Progenitor cell of endocrine pancreas (in vitro differentiated cells): ENCODE measurements around the gene MMP2. TPM values are rescaled to one million over a fixed set of nuclear protein-coding genes. Genes with fewer than 3 reads are reported as not detected.

Source experiments
- DNase-seq: peaks from one replicate; pipeline ENCODE4 v3.0.0; 2021; ENCODE audit warnings: low spot score; ENCODE audit not compliant: unreplicated experiment
- H3K27ac Mint-ChIP-seq: 2 replicates; pipeline ENCODE4 v1.8.0; 2021; ENCODE audit warnings: mild to moderate bottlenecking, moderate library complexity, mixed read lengths
- H3K27me3 Mint-ChIP-seq: 2 replicates; pipeline ENCODE4 v1.8.0; 2021; ENCODE audit warnings: mixed read lengths
- H3K36me3 Mint-ChIP-seq: 2 replicates; pipeline ENCODE4 v1.8.0; 2022; ENCODE audit warnings: mixed read lengths; ENCODE audit not compliant: insufficient read depth
- H3K4me1 Mint-ChIP-seq: 2 replicates; pipeline ENCODE4 v1.8.0; 2021; ENCODE audit warnings: low read depth, mixed read lengths
- H3K4me3 Mint-ChIP-seq: 2 replicates; pipeline ENCODE4 v1.8.0; 2021; ENCODE audit warnings: low read depth, mild to moderate bottlenecking, moderate library complexity, mixed read lengths
- H3K9me3 Mint-ChIP-seq: 2 replicates; pipeline ENCODE4 v1.8.0; 2021; ENCODE audit warnings: low read depth, mixed read lengths
- total RNA-seq: library from RNA; stranded (reverse); gene quantifications from 2 replicates; pipeline ENCODE4 v1.2.1, GENCODE V29; 2021
- TF ChIP-seq, protein P1 (sequence below): fragments of 200-600 bp; sonication (generic); IDR thresholded peaks from one replicate; pipeline ENCODE4 v1.5.0; 2021; ENCODE audit warnings: antibody characterized with exemption, mild to moderate bottlenecking; ENCODE audit not compliant: unreplicated experiment

MMP2 gene
- total RNA-seq, 1 donor from 2014 or later: 8.4 TPM

DNA sequence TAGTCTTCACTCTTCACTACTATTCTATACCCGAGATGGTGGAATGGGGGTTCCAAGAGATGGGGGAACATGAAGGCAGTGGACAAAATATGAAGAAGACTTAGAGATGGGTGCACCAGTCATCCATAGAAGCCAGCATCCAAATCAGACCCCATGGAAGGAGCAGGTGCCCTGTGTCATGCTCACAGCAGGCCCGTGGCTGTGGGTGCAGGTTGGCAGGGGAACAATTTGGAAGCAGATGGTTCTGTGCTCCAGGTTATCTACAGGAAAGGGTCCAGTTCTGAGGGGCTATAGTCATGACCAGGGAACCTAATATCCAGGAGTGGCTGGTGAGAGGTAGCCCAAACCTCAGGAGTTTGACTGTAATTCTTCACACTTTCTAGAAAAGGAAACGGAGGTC, 20.3 kb downstream of the MMP2 start:
- Mint-ChIP-seq H3K27me3 (no peaks in the 10 kb centered on the region), H3K27ac (no peak overlapping the region), H3K9me3 (no peaks in the 10 kb centered on the region), H3K4me3 (no peak overlapping the region), H3K36me3 (no peaks in the 10 kb centered on the region), H3K4me1 (peaks cover 12% of the 10 kb centered on the region)
- TF ChIP-seq, protein P1, sequence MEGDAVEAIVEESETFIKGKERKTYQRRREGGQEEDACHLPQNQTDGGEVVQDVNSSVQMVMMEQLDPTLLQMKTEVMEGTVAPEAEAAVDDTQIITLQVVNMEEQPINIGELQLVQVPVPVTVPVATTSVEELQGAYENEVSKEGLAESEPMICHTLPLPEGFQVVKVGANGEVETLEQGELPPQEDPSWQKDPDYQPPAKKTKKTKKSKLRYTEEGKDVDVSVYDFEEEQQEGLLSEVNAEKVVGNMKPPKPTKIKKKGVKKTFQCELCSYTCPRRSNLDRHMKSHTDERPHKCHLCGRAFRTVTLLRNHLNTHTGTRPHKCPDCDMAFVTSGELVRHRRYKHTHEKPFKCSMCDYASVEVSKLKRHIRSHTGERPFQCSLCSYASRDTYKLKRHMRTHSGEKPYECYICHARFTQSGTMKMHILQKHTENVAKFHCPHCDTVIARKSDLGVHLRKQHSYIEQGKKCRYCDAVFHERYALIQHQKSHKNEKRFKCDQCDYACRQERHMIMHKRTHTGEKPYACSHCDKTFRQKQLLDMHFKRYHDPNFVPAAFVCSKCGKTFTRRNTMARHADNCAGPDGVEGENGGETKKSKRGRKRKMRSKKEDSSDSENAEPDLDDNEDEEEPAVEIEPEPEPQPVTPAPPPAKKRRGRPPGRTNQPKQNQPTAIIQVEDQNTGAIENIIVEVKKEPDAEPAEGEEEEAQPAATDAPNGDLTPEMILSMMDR: no peak
- DNase-seq: no peak

DNA sequence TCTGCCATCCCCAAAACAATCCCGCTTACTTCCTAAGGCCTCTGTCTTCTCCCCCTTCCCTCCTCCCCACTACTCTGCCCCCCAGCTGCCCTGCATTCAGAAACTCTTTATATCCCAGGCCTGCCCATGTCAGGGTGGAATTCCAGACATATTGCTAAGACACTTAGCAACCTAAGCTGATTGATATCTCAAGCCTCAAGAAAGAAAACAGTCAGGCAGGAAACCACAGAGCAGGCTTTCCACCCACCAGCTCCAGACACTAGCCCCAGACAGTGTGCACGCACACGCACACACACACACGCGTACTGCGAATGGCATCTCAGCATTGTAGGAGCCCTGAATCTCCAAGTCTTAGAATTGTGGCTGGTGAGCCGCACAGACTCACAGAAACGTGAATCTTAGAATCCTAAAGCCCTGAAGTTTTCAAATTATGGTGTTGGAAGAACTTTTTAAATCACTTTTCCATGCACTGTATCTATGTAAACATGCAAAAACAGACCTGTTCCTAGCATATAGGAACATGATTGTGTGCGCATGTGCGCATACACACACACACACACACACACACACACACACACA, 21.0 kb downstream of the MMP2 start:
- H3K36me3 Mint-ChIP-seq: no peaks in the 10 kb centered on the region
- H3K4me3 Mint-ChIP-seq: no peak overlapping the region
- H3K27ac Mint-ChIP-seq: peak overlapping the region; percentile 46
- no peak for DNase-seq
- TF ChIP-seq, protein P1: no peak
- H3K4me1 Mint-ChIP-seq: peaks cover 12% of the 10 kb centered on the region
- H3K9me3 Mint-ChIP-seq: no peaks in the 10 kb centered on the region
- H3K27me3 Mint-ChIP-seq: no peaks in the 10 kb centered on the region

DNA sequence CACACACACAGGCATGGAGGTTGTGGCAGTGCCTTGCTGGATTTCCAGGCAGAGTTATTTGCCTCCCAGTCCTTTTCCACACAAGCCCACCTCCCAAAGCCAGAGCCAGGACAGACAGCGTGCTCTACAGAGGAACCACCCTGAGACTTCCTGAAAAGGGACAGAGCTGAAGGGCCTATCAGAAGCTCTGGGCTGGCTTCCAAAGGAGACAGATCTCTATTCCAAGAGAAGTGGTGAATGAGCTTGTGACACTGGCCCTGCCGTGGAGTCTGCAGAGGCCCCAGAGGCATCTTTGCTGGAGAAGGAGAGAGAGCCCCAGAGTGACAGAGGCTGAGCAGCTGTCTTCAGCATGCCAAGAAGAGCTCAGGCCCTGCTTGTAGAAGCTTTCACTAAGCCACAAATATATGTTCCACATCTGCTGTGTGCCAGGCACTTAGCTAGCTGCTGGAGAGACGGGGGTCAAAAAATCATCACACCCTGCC, 21.6 kb downstream of the MMP2 start:
- H3K27ac Mint-ChIP-seq: no peak overlapping the region
- no peak overlapping the region for H3K4me3 Mint-ChIP-seq
- TF ChIP-seq, protein P1: no peak
- no peak for DNase-seq
- peaks cover 12% of the 10 kb centered on the region for H3K4me1 Mint-ChIP-seq
- H3K36me3 Mint-ChIP-seq: no peaks in the 10 kb centered on the region
- no peaks in the 10 kb centered on the region for H3K9me3 Mint-ChIP-seq
- no peaks in the 10 kb centered on the region for H3K27me3 Mint-ChIP-seq

DNA sequence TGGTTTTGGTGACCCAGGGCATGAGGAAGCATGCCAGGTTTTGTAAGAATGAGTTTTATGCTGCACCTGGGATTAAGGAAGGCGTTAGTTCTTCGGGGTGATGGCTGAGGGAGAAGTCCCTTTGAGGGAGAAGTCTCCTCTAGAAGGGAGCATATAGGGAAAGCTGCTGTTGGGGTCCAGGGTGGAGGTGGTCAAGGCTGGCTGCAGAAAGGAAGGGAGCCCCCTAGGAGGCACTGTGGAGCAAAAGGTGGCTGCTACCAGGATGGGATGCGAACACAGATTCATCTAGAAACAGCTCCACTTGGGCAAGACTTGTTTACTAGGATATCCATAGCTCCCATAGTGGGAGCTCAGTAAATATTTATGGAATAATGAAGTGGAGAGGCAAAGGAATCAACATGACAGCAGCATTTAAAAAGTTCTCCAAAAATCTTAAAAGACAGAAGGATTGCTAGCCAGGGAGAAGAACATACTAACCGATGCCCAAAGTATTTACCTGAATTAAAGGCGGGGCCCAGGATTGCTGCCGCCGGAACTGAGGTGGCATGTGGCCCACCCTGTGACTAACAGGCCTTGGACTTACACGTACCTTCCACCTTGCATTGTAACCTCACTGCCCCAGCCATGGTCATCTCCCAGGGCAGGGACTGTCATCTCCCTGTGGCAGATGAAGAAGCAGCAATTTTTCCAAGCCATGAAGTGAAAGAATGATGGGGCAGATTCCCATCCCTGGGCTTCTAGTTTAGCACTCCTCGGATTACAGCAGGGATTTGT, 22.7 kb downstream of the MMP2 start:
- H3K4me1 Mint-ChIP-seq: peaks cover 19% of the 10 kb centered on the region
- H3K4me3 Mint-ChIP-seq: no peak overlapping the region
- no peak for DNase-seq
- no peaks in the 10 kb centered on the region for H3K27me3 Mint-ChIP-seq
- peak overlapping the region; percentile 1 for H3K27ac Mint-ChIP-seq
- TF ChIP-seq, protein P1: peak; percentile 23
- no peaks in the 10 kb centered on the region for H3K9me3 Mint-ChIP-seq
- no peaks in the 10 kb centered on the region for H3K36me3 Mint-ChIP-seq

DNA sequence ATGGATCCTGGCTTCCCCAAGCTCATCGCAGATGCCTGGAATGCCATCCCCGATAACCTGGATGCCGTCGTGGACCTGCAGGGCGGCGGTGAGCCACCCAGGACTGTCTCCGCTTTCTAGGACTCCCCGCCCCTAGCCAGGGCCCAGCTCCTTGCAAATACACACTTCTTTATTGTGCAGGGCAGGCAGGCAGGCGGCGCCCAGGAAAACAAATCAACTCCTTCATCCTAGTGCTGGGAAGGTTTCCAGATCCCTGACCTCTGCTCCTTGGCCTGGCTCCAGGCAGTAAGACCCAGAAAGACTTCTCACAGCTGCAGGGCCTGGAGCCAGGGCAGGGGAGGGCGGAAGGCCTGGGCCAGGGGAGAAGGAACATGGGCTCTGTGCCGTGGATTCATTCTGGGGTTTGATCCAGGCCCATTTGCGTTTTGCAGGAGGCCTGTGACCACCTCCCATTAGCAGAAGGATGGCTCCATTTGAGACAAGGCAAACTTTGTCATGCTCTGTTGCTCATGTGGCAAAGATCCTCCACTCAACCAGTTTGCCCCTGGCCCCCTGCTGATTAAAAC, 23.9 kb downstream of the MMP2 start:
- no peaks in the 10 kb centered on the region for H3K36me3 Mint-ChIP-seq
- DNase-seq: no peak
- H3K4me1 Mint-ChIP-seq: peaks cover 20% of the 10 kb centered on the region
- TF ChIP-seq, protein P1: no peak
- H3K27me3 Mint-ChIP-seq: no peaks in the 10 kb centered on the region
- no peaks in the 10 kb centered on the region for H3K9me3 Mint-ChIP-seq
- no peak overlapping the region for H3K4me3 Mint-ChIP-seq
- H3K27ac Mint-ChIP-seq: no peak overlapping the region
